Activated CD8-positive, alpha-beta memory T cell treated with anti-CD3 and anti-CD28 coated beads, Interleukin-2, amount 10 ng/mL, durations not matched to agents 7 days and 5 days (primary cell): ENCODE data around the gene C6orf15. TPM values are rescaled to one million over a fixed set of nuclear protein-coding genes. Genes with fewer than 3 reads are reported as not detected.

Experiments used
- ATAC-seq: fragments of 150-1000 bp; cut with Tn5 transposase; one replicate; pipeline ENCODE4 v1.10.0; 2021; ENCODE audit warnings: moderate library complexity
- CTCF ChIA-PET: fragments of 350-600 bp; sonication (Branson Sonifier 250); formaldehyde crosslinking; loops from one replicate; lab custom pipeline; 2021; ENCODE audit warnings: antibody characterized with exemption; lab: Charles Lee
- DNase-seq: peaks from one replicate; pipeline ENCODE4 v3.0.0-alpha.2; 2020
- H3K27ac Mint-ChIP-seq: one replicate; pipeline ENCODE4 v1.8.0; 2021; ENCODE audit warnings: mild to moderate bottlenecking, mixed read lengths
- H3K27me3 Mint-ChIP-seq: one replicate; pipeline ENCODE4 v1.8.0; 2021; ENCODE audit warnings: mixed read lengths
- H3K36me3 Mint-ChIP-seq: one replicate; pipeline ENCODE4 v1.8.0; 2021; ENCODE audit warnings: mild to moderate bottlenecking, mixed read lengths
- H3K4me1 Mint-ChIP-seq: one replicate; pipeline ENCODE4 v1.8.0; 2021; ENCODE audit warnings: mixed read lengths
- H3K4me3 Mint-ChIP-seq: one replicate; pipeline ENCODE4 v1.8.0; 2021; ENCODE audit warnings: mild to moderate bottlenecking, moderate library complexity, mixed read lengths
- H3K9me3 Mint-ChIP-seq: one replicate; pipeline ENCODE4 v1.8.0; 2022; ENCODE audit warnings: low read depth, mixed read lengths
- total RNA-seq, 2 experiments: library from RNA; stranded (reverse); gene quantifications; one replicate each; pipeline ENCODE4 v1.2.3, GENCODE V29; 2021

C6orf15 gene
- total RNA-seq, 2 experiments from 2014 or later, result not detected

GRCh38 chr6:31126396-31127175, 14.2 kb upstream of the C6orf15 start:
- DNase-seq, result no peak
- CTCF ChIA-PET, result interaction anchor here (0.7 to 4.2 kb wide), 6 partner anchors 12 to 529 kb away, joined by 3 to 23 read pairs (median 5); partner anchors contain the start of genes GTF2H4 and PSORS1C2
- H3K4me1 Mint-ChIP-seq, result no peaks in the 10 kb centered on the region
- H3K27me3 Mint-ChIP-seq, result peaks cover 22% of the 10 kb centered on the region
- no peaks in the 10 kb centered on the region for H3K36me3 Mint-ChIP-seq
- ATAC-seq, result no peak
- H3K4me3 Mint-ChIP-seq, result no peak overlapping the region
- H3K9me3 Mint-ChIP-seq, result no peaks in the 10 kb centered on the region
- no peak overlapping the region for H3K27ac Mint-ChIP-seq

GRCh38 chr6:31125586-31126363, 13.4 kb upstream of the C6orf15 start:
- no peak overlapping the region for H3K27ac Mint-ChIP-seq
- H3K27me3 Mint-ChIP-seq, result peaks cover 23% of the 10 kb centered on the region
- no peak overlapping the region for H3K4me3 Mint-ChIP-seq
- ATAC-seq, result no peak
- no peak for DNase-seq
- no peaks in the 10 kb centered on the region for H3K9me3 Mint-ChIP-seq
- H3K36me3 Mint-ChIP-seq, result no peaks in the 10 kb centered on the region
- CTCF ChIA-PET, result interaction anchor here (4.2 kb wide), 1 partner anchor 13 kb away, joined by 23 read pairs; the partner anchor contains the start of gene PSORS1C2
- no peaks in the 10 kb centered on the region for H3K4me1 Mint-ChIP-seq

GRCh38 chr6:31125162-31125561, 12.8 kb upstream of the C6orf15 start:
- Mint-ChIP-seq H3K27ac (no peak overlapping the region), H3K27me3 (peaks cover 23% of the 10 kb centered on the region), H3K9me3 (no peaks in the 10 kb centered on the region), H3K4me3 (no peak overlapping the region), H3K36me3 (no peaks in the 10 kb centered on the region), H3K4me1 (no peaks in the 10 kb centered on the region)
- no peak for ATAC-seq
- DNase-seq, result no peak
- CTCF ChIA-PET, result interaction anchor here (1.1 kb wide), 1 partner anchor 10 kb away, joined by 3 read pairs; no protein-coding TSS in a partner anchor

GRCh38 chr6:31122791-31123706, 10.7 kb upstream of the C6orf15 start:
- H3K4me3 Mint-ChIP-seq, result no peak overlapping the region
- peaks cover 14% of the 10 kb centered on the region for H3K27me3 Mint-ChIP-seq
- H3K36me3 Mint-ChIP-seq, result no peaks in the 10 kb centered on the region
- ATAC-seq (no peak), DNase-seq (no peak)
- H3K9me3 Mint-ChIP-seq, result no peaks in the 10 kb centered on the region
- CTCF ChIA-PET, result interaction anchor here (0.8 to 1.6 kb wide), 2 partner anchors 24 to 43 kb away, joined by 3 to 4 read pairs; no protein-coding TSS in a partner anchor
- H3K27ac Mint-ChIP-seq, result no peak overlapping the region
- no peaks in the 10 kb centered on the region for H3K4me1 Mint-ChIP-seq

- no peak overlapping the region for H3K4me3 Mint-ChIP-seq
- CTCF ChIA-PET, result interaction anchor here (0.9 kb wide), 1 partner anchor 11 kb away, joined by 3 read pairs; no protein-coding TSS in a partner anchor
- DNase-seq (no peak), ATAC-seq (no peak)
- no peaks in the 10 kb centered on the region for H3K9me3 Mint-ChIP-seq
- H3K36me3 Mint-ChIP-seq, result no peaks in the 10 kb centered on the region
- no peak overlapping the region for H3K27ac Mint-ChIP-seq
- no peaks in the 10 kb centered on the region for H3K4me1 Mint-ChIP-seq
- peaks cover 12% of the 10 kb centered on the region for H3K27me3 Mint-ChIP-seq
Measured at GRCh38 chr6:31121131-31121790, 8.9 kb upstream of the C6orf15 start.

- Mint-ChIP-seq H3K4me1 (no peaks in the 10 kb centered on the region), H3K27ac (no peak within 1 kb of the TSS), H3K9me3 (no peaks in the 10 kb centered on the region), H3K36me3 (no peaks in the 10 kb centered on the region), H3K4me3 (no peak within 1 kb of the TSS), H3K27me3 (peaks cover 20% of the 10 kb centered on the region)
- DNase-seq (no peak), ATAC-seq (no peak)
- CTCF ChIA-PET, result interaction anchor here (0.5 to 1.1 kb wide), 3 partner anchors 7 to 21 kb away, joined by 3 read pairs; no protein-coding TSS in a partner anchor
Measured at GRCh38 chr6:31120151-31120915, 8.0 kb upstream of the C6orf15 start, which contains the start of gene CDSN. TSS of gene CDSN (minus strand) at chr6:31120446. CDS start at chr6:31120419, 27 bp downstream.

- no peak for DNase-seq
- Mint-ChIP-seq H3K9me3 (no peaks in the 10 kb centered on the region), H3K27me3 (peaks cover 31% of the 10 kb centered on the region), H3K4me3 (no peak overlapping the region), H3K4me1 (no peaks in the 10 kb centered on the region), H3K27ac (no peak overlapping the region), H3K36me3 (no peaks in the 10 kb centered on the region)
- CTCF ChIA-PET, result interaction anchor here (0.7 to 1.9 kb wide), 4 partner anchors 11 to 326 kb away, joined by 3 to 4 read pairs (median 4); no protein-coding TSS in a partner anchor
- no peak for ATAC-seq
Measured at GRCh38 chr6:31118178-31118577, 5.8 kb upstream of the C6orf15 start.

- CTCF ChIA-PET, result interaction anchor here (1.1 to 1.7 kb wide), 2 partner anchors 12 to 14 kb away, joined by 3 to 4 read pairs; no protein-coding TSS in a partner anchor
- Mint-ChIP-seq H3K4me1 (no peaks in the 10 kb centered on the region), H3K9me3 (no peaks in the 10 kb centered on the region), H3K27me3 (peaks cover 35% of the 10 kb centered on the region), H3K27ac (no peak overlapping the region), H3K36me3 (no peaks in the 10 kb centered on the region), H3K4me3 (no peak overlapping the region)
- DNase-seq, result no peak
- ATAC-seq, result no peak
Measured at GRCh38 chr6:31116661-31117385, 4.4 kb upstream of the C6orf15 start.

GRCh38 chr6:31115941-31116560, 3.7 kb upstream of the C6orf15 start:
- no peaks in the 10 kb centered on the region for H3K36me3 Mint-ChIP-seq
- H3K27me3 Mint-ChIP-seq, result peaks cover 31% of the 10 kb centered on the region
- H3K4me1 Mint-ChIP-seq, result no peaks in the 10 kb centered on the region
- no peak overlapping the region for H3K4me3 Mint-ChIP-seq
- CTCF ChIA-PET, result interaction anchor here (0.7 to 1.3 kb wide), 3 partner anchors 9 to 43 kb away, joined by 3 read pairs; no protein-coding TSS in a partner anchor
- H3K27ac Mint-ChIP-seq, result no peak overlapping the region
- DNase-seq (no peak), ATAC-seq (no peak)
- no peaks in the 10 kb centered on the region for H3K9me3 Mint-ChIP-seq

GRCh38 chr6:31114970-31115849, 2.8 kb upstream of the C6orf15 start:
- no peak overlapping the region for H3K27ac Mint-ChIP-seq
- peaks cover 36% of the 10 kb centered on the region for H3K27me3 Mint-ChIP-seq
- H3K4me1 Mint-ChIP-seq, result no peaks in the 10 kb centered on the region
- H3K4me3 Mint-ChIP-seq, result no peak overlapping the region
- no peaks in the 10 kb centered on the region for H3K36me3 Mint-ChIP-seq
- CTCF ChIA-PET, result interaction anchor here (0.7 to 1.3 kb wide), 2 partner anchors 9 to 42 kb away, joined by 3 read pairs; no protein-coding TSS in a partner anchor
- H3K9me3 Mint-ChIP-seq, result no peaks in the 10 kb centered on the region
- ATAC-seq, result no peak
- DNase-seq, result no peak
